Measurements from ENCODE around the gene CAMK2G.
"Not testable (repeated sequence)": the region's sequence is repeated elsewhere in the genome, so short reads cannot be mapped to it uniquely, and the experiment has no call there.

The CAMK2G gene

GRCh38 chr10:73874267-73875138 lies at the start of gene CAMK2G:
Gene CAMK2G, minus strand, starts transcription at chr10:73874555. Its CDS starts 94 bp downstream, at chr10:73874461.
- DNase-seq (ENCODE audit: low spot score), result peak; percentile 88

- DNase-seq (ENCODE audit: low spot score), result no peak
Observed at GRCh38 chr10:73922864-73923133, 48.4 kb upstream of the CAMK2G start.

GRCh38 chr10:73922007-73922863 lies 47.9 kb upstream of the CAMK2G start:
- no peak for DNase-seq (ENCODE audit: low spot score)

DNA sequence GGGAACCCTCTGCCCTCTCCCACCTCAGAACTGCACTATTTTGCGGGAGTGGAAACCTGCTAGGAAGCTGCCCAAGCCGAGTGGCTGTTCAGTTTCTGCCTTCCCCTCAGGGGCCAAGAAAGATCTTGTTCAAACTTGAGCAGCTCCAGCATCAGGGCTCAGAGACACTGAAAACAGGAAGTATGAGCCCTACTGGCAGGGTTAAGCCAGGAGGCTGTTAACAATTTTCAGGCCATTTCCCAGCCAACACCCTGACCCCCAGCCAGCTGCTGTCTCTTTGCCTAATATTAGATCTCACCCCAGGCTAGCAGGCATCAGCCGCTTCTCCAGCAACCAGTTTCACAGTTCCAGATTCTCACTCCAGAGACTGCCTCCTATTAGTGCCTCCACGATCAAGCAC lies 45.7 kb upstream of the CAMK2G start:
- no peak for DNase-seq (ENCODE audit: low spot score)

- not testable (repeated sequence) for DNase-seq (ENCODE audit: low spot score)
Observed at GRCh38 chr10:73919481-73919880, 45.1 kb upstream of the CAMK2G start.

GRCh38 chr10:73917566-73918305 lies 43.4 kb upstream of the CAMK2G start:
- no peak for DNase-seq (ENCODE audit: low spot score)

GRCh38 chr10:73916761-73917470 lies 42.6 kb upstream of the CAMK2G start:
- DNase-seq (ENCODE audit: low spot score), result no peak

- no peak for DNase-seq (ENCODE audit: low spot score)
Observed at GRCh38 chr10:73915206-73915851, 41.0 kb upstream of the CAMK2G start.

- DNase-seq (ENCODE audit: low spot score), result no peak
Observed at GRCh38 chr10:73914036-73914435, 39.7 kb upstream of the CAMK2G start.

GRCh38 chr10:73911553-73912004 lies 37.2 kb upstream of the CAMK2G start:
- peak; percentile 25 for DNase-seq (ENCODE audit: low spot score)

DNA sequence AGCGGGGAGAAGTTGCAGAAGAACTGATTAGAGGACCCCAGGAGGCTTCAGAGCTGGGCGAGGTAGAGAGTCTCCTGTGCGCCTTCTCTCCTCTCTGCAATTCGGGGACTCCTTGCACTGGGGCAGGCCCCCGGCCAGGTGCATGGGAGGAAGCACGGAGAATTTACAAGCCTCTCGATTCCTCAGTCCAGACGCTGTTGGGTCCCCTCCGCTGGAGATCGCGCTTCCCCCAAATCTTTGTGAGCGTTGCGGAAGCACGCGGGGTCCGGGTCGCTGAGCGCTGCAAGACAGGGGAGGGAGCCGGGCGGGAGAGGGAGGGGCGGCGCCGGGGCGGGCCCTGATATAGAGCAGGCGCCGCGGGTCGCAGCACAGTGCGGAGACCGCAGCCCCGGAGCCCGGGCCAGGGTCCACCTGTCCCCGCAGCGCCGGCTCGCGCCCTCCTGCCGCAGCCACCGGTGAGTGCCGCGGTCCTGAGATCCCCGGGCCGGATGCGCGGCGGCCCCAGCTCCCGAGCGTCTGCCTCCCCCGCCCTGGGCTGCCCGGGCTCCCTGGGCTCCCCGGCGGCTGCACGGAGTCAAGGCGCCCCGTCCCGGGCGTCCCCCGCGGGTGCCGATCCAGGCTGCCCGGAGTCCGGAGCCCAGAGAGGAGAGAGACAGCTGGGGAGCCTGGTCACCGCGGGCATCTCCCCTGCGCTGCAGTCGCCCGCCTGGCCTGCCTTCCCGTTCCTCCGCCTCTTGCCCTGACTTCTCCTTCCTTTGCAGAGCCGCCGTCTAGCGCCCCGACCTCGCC lies 36.6 kb upstream of the CAMK2G start, which contains the start of gene PLAU:
TSS of gene PLAU (plus strand) at position 369 of the 789 bp plus-strand sequence. CDS start 424 bp downstream, outside the sequence.
- peak; percentile 66 for DNase-seq (ENCODE audit: low spot score)

DNA sequence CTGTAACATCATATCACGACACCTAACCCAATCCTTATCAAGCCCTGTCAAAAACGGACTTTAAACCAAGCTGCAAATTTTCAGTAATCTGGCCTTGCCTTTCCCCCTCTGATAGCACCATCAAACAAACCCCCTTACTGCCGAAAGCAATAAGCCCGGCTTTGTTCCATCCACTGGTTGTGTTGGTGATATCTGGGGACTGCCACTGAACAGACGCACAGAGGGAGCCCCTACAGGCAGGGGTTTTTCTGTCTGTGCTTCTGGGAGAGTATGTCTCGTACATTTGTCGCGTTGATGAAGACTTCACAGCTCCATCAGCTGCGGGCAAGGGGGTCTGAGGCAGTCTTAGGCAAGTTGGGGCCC lies 36.0 kb upstream of the CAMK2G start:
- no peak for DNase-seq (ENCODE audit: low spot score)

GRCh38 chr10:73909540-73910115 lies 35.3 kb upstream of the CAMK2G start:
- no peak for DNase-seq (ENCODE audit: low spot score)

- no peak for DNase-seq (ENCODE audit: low spot score)
Observed at GRCh38 chr10:73908853-73909539, 34.6 kb upstream of the CAMK2G start.

- no peak for DNase-seq (ENCODE audit: low spot score)
Observed at GRCh38 chr10:73907841-73908517, 33.6 kb upstream of the CAMK2G start.

- no peak for DNase-seq (ENCODE audit: low spot score)
Observed at GRCh38 chr10:73906524-73907447, 32.4 kb upstream of the CAMK2G start.

DNA sequence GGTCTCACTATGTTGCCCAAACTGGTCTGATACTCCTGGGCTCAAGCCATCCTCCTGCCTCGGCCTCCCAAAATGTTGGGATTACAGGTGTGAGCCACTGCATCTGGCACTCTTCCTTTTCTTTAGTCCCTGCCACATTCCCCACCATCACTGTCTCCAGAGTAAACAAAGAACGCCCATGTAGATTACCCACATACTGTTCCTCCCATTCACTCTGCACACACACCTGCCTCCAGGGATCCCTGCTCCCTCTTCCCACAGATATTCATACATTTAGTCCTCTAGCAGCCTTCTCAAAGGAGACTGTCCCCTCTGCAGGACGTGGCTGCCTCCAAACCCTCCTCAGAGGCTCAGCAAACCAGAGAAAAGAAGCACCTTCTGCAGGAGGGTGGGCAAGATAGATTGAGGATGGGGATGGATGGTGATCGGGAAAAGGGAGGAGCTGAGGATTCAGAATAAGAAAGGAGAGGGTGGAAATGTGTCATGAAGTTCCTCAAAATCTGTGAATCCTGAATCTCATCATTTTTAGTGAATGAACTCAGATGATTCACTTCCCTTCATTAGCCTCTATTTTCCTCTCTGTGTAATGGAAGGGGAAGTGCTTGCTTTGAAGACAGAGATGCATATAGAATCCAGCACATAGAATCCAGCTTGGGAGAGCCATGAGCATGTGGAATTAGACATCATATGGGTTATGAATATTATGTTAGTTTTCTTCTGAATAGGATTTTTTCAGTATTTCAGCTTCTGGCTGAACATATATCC lies 31.1 kb upstream of the CAMK2G start:
- DNase-seq (ENCODE audit: low spot score), result no peak
